Panc1 (cell line): ENCODE data around the gene LRP11. TPM values are rescaled to one million over a fixed set of nuclear protein-coding genes. Genes with fewer than 3 reads are reported as not detected.

Experiments used
- ATAC-seq: fragments of 200-7000 bp; cut with Tn5 transposase; 2 replicates; pipeline ENCODE4 v1.9.1; 2020; ENCODE audit warnings: mild to moderate bottlenecking, moderate library complexity
- BruUV-seq: library from RNA; stranded (reverse); fragments of 400-500 nt; replicated peaks from 2 replicates; lab custom pipeline; 2021; lab: Mats Ljungman, UMichigan
- CTCF ChIA-PET: fragments of 300-600 bp; sonication (Branson Sonifier 250); formaldehyde crosslinking; loops from one replicate; lab custom pipeline; 2022; ENCODE audit warnings: antibody characterized with exemption; lab: Charles Lee
- POLR2A ChIA-PET: fragments of 300-600 bp; sonication (Branson Sonifier 250); formaldehyde crosslinking; loops from one replicate; lab custom pipeline; 2022; ENCODE audit warnings: antibody characterized with exemption; lab: Charles Lee
- DNase-seq: peaks from one replicate; pipeline ENCODE4 v3.0.0-alpha.2; 2010; ENCODE audit warnings: low read depth, low spot score
- H3K27ac ChIP-seq: 2 replicates; pipeline ENCODE4 v1.5.1; 2011; ENCODE audit warnings: mild to moderate bottlenecking, low read length, inconsistent platforms
- H3K27me3 ChIP-seq: fragments of 200-500 bp; sonication (Bioruptor generic); 2 replicates; pipeline ENCODE4 v1.6.0; 2014; ENCODE audit warnings: low read length, inconsistent platforms; ENCODE audit not compliant: control insufficient read depth, insufficient read depth
- H3K36me3 ChIP-seq: fragments of 200-500 bp; sonication (Bioruptor generic); 2 replicates; pipeline ENCODE4 v1.5.1; 2014; ENCODE audit warnings: inconsistent platforms, mild to moderate bottlenecking, low read length, moderate library complexity; ENCODE audit not compliant: control insufficient read depth, insufficient read depth
- H3K4me1 ChIP-seq: 2 replicates; pipeline ENCODE4 v1.5.1; 2011; ENCODE audit warnings: inconsistent platforms, mild to moderate bottlenecking, low read length, moderate library complexity; ENCODE audit not compliant: control insufficient read depth, insufficient read depth
- H3K4me3 ChIP-seq, 2 experiments: 2 replicates each; pipeline ENCODE4 v1.5.1; 2011 to 2012; ENCODE audit warnings: low read depth in 2 of 2, low read length in 2 of 2, mild to moderate bottlenecking in 2 of 2, inconsistent platforms in 1 of 2, moderate library complexity in 1 of 2
- H3K9me3 ChIP-seq: fragments of 200-500 bp; sonication (Bioruptor generic); 2 replicates; pipeline ENCODE4 v1.5.1; 2014; ENCODE audit warnings: low read depth, mild to moderate bottlenecking, inconsistent platforms, low read length, moderate library complexity; ENCODE audit not compliant: control insufficient read depth, insufficient read depth
- POLR2AphosphoS5 ChIP-seq: IDR thresholded peaks from 2 replicates; pipeline ENCODE4 v1.6.1; 2012; ENCODE audit warnings: mild to moderate bottlenecking, low read depth, low read length, moderate library complexity
- SIN3A ChIP-seq: IDR thresholded peaks from 2 replicates; pipeline ENCODE4 v1.6.1; 2012; ENCODE audit warnings: low read depth, mild to moderate bottlenecking, low read length, moderate library complexity, borderline replicate concordance; ENCODE audit not compliant: insufficient read depth
- TCF7L2 ChIP-seq: IDR thresholded peaks from 2 replicates; pipeline ENCODE4 v1.6.1; 2011; ENCODE audit warnings: mild to moderate bottlenecking, low read depth, low read length, inconsistent platforms
- in situ Hi-C: cut with HindIII; loops from 2 replicates; pipeline ENCODE4 v1.10.0; 2016; ENCODE audit warnings: low sequenced_read_pairs, low pct_unique_long_range_greater_than_20kb
- intact Hi-C: fragments of 100-400 bp; cut with micrococcal nuclease; formaldehyde crosslinking; loops from one replicate; pipeline ENCODE4 v1.10.0; 2022; ENCODE audit not compliant: unreplicated experiment
- total RNA-seq: library from RNA; stranded (reverse); gene quantifications from one replicate; pipeline ENCODE4 v1.2.1, GENCODE V29; 2021; ENCODE audit not compliant: unreplicated experiment
- TF ChIP-seq, protein P1 (sequence below), 2 experiments: IDR thresholded peaks; 2 replicates each; pipeline ENCODE4 v1.6.1; 2011 to 2012; ENCODE audit warnings: low read depth in 2 of 2, control low read depth in 1 of 2, low read length in 1 of 2, mild to moderate bottlenecking in 1 of 2, moderate library complexity in 1 of 2; ENCODE audit not compliant: insufficient read depth in 1 of 2
- TF ChIP-seq, protein P2 (sequence below): fragments of 450-650 bp; IDR thresholded peaks from 2 replicates; pipeline ENCODE4 v1.5.1; 2017; ENCODE audit warnings: mild to moderate bottlenecking

LRP11 gene
- total RNA-seq, 1 experiment from 2014 or later, result 151 TPM

DNA sequence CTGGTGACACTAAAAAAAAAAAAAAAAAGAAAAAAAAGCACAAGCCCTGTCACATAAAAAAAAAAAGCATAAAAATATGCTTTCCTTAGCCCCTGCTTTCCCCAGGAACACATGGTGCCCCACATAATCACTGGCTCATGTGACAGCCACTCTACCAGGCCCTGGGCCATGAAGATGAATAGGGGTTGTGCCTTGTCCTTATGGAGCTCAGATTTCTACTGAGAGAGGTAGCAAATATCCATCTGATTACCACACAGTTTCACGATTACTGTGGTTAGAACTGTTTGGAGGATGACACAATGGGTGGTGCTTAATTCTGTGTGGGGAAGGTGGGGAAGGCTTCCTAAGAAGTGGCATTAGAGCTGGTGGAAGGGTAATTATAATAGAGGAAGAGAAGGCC is 24.5 kb upstream of the LRP11 start:
- Histone ChIP-seq H3K27ac (no peak overlapping the region), H3K36me3 (no peaks in the 10 kb centered on the region), H3K9me3 (no peaks in the 10 kb centered on the region), H3K27me3 (no peaks in the 10 kb centered on the region), H3K4me3 (no peak overlapping the region), H3K4me1 (no peaks in the 10 kb centered on the region)
- intact Hi-C loops (no loop called here), in situ Hi-C loops (no loop called here)
- ATAC-seq (no peak), DNase-seq (no peak)
- ChIA-PET CTCF (no interaction called here), POLR2A (no interaction called here)
- BruUV-seq, result no TSS peak
- TF ChIP-seq TCF7L2 (no peak), SIN3A (no peak), POLR2AphosphoS5 (no peak)
- TF ChIP-seq, protein P1, sequence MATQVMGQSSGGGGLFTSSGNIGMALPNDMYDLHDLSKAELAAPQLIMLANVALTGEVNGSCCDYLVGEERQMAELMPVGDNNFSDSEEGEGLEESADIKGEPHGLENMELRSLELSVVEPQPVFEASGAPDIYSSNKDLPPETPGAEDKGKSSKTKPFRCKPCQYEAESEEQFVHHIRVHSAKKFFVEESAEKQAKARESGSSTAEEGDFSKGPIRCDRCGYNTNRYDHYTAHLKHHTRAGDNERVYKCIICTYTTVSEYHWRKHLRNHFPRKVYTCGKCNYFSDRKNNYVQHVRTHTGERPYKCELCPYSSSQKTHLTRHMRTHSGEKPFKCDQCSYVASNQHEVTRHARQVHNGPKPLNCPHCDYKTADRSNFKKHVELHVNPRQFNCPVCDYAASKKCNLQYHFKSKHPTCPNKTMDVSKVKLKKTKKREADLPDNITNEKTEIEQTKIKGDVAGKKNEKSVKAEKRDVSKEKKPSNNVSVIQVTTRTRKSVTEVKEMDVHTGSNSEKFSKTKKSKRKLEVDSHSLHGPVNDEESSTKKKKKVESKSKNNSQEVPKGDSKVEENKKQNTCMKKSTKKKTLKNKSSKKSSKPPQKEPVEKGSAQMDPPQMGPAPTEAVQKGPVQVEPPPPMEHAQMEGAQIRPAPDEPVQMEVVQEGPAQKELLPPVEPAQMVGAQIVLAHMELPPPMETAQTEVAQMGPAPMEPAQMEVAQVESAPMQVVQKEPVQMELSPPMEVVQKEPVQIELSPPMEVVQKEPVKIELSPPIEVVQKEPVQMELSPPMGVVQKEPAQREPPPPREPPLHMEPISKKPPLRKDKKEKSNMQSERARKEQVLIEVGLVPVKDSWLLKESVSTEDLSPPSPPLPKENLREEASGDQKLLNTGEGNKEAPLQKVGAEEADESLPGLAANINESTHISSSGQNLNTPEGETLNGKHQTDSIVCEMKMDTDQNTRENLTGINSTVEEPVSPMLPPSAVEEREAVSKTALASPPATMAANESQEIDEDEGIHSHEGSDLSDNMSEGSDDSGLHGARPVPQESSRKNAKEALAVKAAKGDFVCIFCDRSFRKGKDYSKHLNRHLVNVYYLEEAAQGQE (IDR thresholded peaks at IDR 0.05; ENCODE audit: insufficient read depth in 1 of 2, low read depth in 2 of 2, low read length in 1 of 2), result no peak
- TF ChIP-seq, protein P2, sequence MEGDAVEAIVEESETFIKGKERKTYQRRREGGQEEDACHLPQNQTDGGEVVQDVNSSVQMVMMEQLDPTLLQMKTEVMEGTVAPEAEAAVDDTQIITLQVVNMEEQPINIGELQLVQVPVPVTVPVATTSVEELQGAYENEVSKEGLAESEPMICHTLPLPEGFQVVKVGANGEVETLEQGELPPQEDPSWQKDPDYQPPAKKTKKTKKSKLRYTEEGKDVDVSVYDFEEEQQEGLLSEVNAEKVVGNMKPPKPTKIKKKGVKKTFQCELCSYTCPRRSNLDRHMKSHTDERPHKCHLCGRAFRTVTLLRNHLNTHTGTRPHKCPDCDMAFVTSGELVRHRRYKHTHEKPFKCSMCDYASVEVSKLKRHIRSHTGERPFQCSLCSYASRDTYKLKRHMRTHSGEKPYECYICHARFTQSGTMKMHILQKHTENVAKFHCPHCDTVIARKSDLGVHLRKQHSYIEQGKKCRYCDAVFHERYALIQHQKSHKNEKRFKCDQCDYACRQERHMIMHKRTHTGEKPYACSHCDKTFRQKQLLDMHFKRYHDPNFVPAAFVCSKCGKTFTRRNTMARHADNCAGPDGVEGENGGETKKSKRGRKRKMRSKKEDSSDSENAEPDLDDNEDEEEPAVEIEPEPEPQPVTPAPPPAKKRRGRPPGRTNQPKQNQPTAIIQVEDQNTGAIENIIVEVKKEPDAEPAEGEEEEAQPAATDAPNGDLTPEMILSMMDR, result no peak

DNA sequence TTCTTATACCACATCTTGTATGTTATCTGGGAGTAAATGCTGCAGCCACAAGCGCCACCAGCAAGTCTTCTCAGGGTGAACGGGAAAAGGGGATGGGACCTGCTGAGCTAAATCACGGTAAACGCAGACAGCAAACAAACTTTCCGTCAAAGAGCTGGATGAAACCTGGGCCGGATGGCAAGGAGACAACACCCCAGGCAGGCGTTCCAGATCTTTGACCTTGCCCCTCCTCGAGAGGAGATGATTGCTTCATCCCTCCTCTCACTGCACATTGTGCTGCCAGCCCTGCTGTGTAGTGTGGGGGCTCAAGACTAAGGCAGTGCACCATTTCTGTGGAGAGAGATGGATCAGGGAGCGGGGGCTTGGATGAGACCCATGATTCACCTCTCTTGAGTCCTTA is 23.9 kb upstream of the LRP11 start:
- no peak for TF ChIP-seq POLR2AphosphoS5
- ChIA-PET CTCF (no interaction called here), POLR2A (no interaction called here)
- H3K4me1 ChIP-seq, result no peaks in the 10 kb centered on the region
- intact Hi-C loops (no loop called here), in situ Hi-C loops (no loop called here)
- H3K27ac ChIP-seq, result no peak overlapping the region
- no peaks in the 10 kb centered on the region for H3K9me3 ChIP-seq
- no peaks in the 10 kb centered on the region for H3K27me3 ChIP-seq
- H3K4me3 ChIP-seq, result no peak overlapping the region
- DNase-seq, result no peak
- no peak for ATAC-seq
- H3K36me3 ChIP-seq, result no peaks in the 10 kb centered on the region
- BruUV-seq, result no TSS peak

DNA sequence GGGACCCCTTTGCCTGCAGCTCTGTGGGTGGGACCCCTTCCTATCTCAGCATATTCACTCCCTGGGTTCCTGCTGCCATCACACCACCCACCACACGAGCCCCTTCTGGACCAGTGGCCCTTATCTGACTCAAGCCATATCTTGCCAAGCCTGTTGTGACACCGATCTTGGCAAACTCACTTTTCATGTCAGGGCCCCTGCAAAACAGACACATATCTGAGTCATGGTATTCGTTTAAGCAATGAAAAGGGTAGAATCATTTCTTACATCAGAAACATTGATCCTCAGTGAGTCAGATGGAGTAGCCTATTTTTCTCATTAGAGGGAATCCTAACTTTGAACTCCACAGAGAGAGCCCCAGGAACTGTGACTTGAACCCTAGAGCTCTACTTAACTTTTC is 23.2 kb upstream of the LRP11 start:
- no peak for DNase-seq
- POLR2A ChIA-PET, result no interaction called here
- ATAC-seq, result no peak
- in situ Hi-C loops, result no loop called here
- H3K4me1 ChIP-seq, result no peaks in the 10 kb centered on the region
- no peaks in the 10 kb centered on the region for H3K36me3 ChIP-seq
- CTCF ChIA-PET, result no interaction called here
- intact Hi-C loops, result no loop called here
- TF ChIP-seq POLR2AphosphoS5 (no peak), SIN3A (no peak), TCF7L2 (no peak)
- TF ChIP-seq, protein P1 (IDR thresholded peaks at IDR 0.05; ENCODE audit: insufficient read depth in 1 of 2, low read depth in 2 of 2, low read length in 1 of 2), result no peak
- TF ChIP-seq, protein P2, result no peak
- H3K27me3 ChIP-seq, result no peaks in the 10 kb centered on the region
- no TSS peak for BruUV-seq
- H3K4me3 ChIP-seq, result no peak overlapping the region
- no peaks in the 10 kb centered on the region for H3K9me3 ChIP-seq
- H3K27ac ChIP-seq, result no peak overlapping the region
